ENCODE results near the gene AP4S1. TPM values are rescaled to one million over a fixed set of nuclear protein-coding genes. Genes with fewer than 3 reads are reported as not detected.

AP4S1 gene
- total and polyA plus RNA-seq, 5 donors: 8.1 to 11.5 (median 9.6) TPM

DNA sequence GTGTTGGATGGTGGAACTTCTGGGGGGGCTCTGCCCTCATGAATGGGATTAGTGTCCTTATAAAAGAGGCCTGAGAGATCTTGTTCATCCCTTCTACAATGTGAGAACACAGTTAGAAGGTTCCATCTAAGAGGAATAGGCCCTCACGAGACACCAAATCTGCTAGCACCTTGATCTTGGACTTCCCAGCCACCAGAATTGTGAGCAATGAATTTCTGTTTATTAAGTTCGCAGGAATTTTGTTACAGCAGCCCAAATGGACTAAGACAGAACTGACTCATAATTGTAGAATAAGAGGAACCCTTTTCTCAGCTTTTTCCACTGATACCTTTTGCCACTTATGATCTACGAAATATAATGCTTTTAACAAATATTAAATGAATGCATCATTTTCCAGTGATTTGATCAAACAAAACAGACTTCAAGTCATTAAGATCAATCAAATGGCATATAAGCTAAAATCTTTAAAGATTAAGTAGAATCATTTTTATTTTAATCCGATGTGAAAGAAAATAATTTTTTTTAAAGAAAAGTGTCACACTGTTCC is 113.9 kb downstream of the AP4S1 start:
- Histone ChIP-seq H3K4me3 (ENCODE audit: low read length) (no peak overlapping the region), H3K27ac (ENCODE audit: low read length) (no peak overlapping the region), H3K4me1 (ENCODE audit: control insufficient read depth, insufficient read depth, low read length) (no peaks in the 10 kb centered on the region), H3K27me3 (ENCODE audit: control insufficient read depth, insufficient read depth) (no peaks in the 10 kb centered on the region), H3K9me3 (ENCODE audit: control insufficient read depth, low read length) (no peaks in the 10 kb centered on the region)
- 96% methylated on average over 4 of the region's 4 CpGs for WGBS
- intact Hi-C loops (cut with DNase I): no loop called here
- DNase-seq: no peak
- no peak for ATAC-seq

GRCh38 chr14:31142455-31143087 is 117.1 kb downstream of the AP4S1 start:
- ATAC-seq: no peak
- no peak for DNase-seq
- Histone ChIP-seq H3K4me1 (ENCODE audit: control insufficient read depth, insufficient read depth, low read length) (no peaks in the 10 kb centered on the region), H3K27ac (ENCODE audit: low read length) (no peak overlapping the region), H3K9me3 (ENCODE audit: control insufficient read depth, low read length) (no peaks in the 10 kb centered on the region), H3K27me3 (ENCODE audit: control insufficient read depth, insufficient read depth) (no peaks in the 10 kb centered on the region), H3K4me3 (ENCODE audit: low read length) (no peak overlapping the region)
- 95% methylated on average over 11 of the region's 11 CpGs for WGBS
- intact Hi-C loops (cut with DNase I): no loop called here

Small RNAs within 50 kb of the gene (microRNA-seq; reads per million reads assigned to microRNA genes)
- gene MIR624: 6.3 to 13.4 reads per million in 2 donors

Other genes with a start within 250 kb of the AP4S1 start
- gene COCH, start 151.1 kb upstream of the AP4S1 start, total RNA-seq: 1 to 10 TPM in 1 of 4 donors, under 1 TPM in 3; 0.38 to 1.8 (median 0.74) TPM
- gene COCH, start 151.1 kb upstream of the AP4S1 start, polyA plus RNA-seq: 0.66 TPM
- gene STRN3, start 730 bp downstream of the AP4S1 start, total RNA-seq: 10 to 100 TPM; 45.9 to 57.9 (median 50.0) TPM
- 16.8 TPM for gene STRN3, start 730 bp downstream of the AP4S1 start, polyA plus RNA-seq
- gene HECTD1, start 182.1 kb downstream of the AP4S1 start, total RNA-seq: 100 to 1,000 TPM; 122 to 159 (median 141) TPM
- 67.3 TPM for gene HECTD1, start 182.1 kb downstream of the AP4S1 start, polyA plus RNA-seq